ENCODE measurements around the gene PLXNA4.

DNA sequence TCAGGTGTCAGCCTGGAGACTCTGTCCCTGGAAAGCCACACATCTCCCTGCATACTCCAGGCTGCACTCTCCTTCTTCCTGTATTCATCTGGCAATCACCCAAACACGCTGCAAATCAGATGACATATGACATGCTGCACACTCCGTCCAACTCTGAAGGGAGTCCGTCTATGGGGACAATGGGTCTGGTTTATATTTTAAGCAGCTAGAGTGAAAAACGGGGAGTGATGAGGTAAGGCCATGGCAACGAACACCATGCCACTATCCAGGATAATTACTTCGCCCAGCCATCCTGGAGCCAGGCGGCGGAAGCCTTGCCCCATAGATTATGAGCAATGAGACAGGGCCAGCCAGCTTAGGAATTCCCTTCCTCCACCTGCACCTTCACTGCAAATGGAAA is 140.1 kb downstream of the PLXNA4 start:
- TF ChIP-seq, protein P1, sequence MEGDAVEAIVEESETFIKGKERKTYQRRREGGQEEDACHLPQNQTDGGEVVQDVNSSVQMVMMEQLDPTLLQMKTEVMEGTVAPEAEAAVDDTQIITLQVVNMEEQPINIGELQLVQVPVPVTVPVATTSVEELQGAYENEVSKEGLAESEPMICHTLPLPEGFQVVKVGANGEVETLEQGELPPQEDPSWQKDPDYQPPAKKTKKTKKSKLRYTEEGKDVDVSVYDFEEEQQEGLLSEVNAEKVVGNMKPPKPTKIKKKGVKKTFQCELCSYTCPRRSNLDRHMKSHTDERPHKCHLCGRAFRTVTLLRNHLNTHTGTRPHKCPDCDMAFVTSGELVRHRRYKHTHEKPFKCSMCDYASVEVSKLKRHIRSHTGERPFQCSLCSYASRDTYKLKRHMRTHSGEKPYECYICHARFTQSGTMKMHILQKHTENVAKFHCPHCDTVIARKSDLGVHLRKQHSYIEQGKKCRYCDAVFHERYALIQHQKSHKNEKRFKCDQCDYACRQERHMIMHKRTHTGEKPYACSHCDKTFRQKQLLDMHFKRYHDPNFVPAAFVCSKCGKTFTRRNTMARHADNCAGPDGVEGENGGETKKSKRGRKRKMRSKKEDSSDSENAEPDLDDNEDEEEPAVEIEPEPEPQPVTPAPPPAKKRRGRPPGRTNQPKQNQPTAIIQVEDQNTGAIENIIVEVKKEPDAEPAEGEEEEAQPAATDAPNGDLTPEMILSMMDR (IDR thresholded peaks at IDR 0.05) = no peak
- no peak for TF ChIP-seq POLR2A (IDR thresholded peaks at IDR 0.05)

Data from body of pancreas (tissue), 4 donors.